ENCODE data around the gene ALS2CL. TPM values are rescaled to one million over a fixed set of nuclear protein-coding genes. Genes with fewer than 3 reads are reported as not detected.

Gene ALS2CL
- total RNA-seq, 4 donors from 2014 or later = 4.8 to 10.4 (median 9.6) TPM

DNA sequence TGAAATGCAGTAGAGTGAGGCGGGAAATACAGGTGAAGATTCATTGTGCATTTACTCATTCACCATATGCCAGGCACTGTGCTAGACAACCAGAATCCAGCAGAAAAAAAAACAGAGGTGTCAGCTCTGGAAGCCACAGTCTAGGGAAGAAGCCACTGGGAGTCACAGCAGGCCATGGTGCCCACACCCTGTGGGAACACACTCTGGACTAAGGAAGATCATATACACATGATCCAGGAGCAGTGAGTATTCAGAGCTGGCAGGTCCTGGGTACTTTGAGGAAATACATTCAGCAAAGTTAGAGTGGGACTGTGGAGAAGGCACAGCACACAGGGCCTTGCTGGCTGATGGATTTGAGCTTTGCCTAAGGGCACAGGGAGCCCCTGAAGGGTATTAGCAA, 66.4 kb downstream of the ALS2CL start:
- 88% methylated on average over 1 of the region's 1 CpG for WGBS, 2 donors (ENCODE audit: low coverage in 1 of 2)
- TF ChIP-seq POLR2A (IDR thresholded peaks at IDR 0.05) = no peak
- TF ChIP-seq POLR2AphosphoS5 (IDR thresholded peaks at IDR 0.05) = no peak
- no peak for TF ChIP-seq EP300 (IDR thresholded peaks at IDR 0.05)
- TF ChIP-seq, protein P1, sequence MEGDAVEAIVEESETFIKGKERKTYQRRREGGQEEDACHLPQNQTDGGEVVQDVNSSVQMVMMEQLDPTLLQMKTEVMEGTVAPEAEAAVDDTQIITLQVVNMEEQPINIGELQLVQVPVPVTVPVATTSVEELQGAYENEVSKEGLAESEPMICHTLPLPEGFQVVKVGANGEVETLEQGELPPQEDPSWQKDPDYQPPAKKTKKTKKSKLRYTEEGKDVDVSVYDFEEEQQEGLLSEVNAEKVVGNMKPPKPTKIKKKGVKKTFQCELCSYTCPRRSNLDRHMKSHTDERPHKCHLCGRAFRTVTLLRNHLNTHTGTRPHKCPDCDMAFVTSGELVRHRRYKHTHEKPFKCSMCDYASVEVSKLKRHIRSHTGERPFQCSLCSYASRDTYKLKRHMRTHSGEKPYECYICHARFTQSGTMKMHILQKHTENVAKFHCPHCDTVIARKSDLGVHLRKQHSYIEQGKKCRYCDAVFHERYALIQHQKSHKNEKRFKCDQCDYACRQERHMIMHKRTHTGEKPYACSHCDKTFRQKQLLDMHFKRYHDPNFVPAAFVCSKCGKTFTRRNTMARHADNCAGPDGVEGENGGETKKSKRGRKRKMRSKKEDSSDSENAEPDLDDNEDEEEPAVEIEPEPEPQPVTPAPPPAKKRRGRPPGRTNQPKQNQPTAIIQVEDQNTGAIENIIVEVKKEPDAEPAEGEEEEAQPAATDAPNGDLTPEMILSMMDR (IDR thresholded peaks at IDR 0.05) = no peak
- H3K36me3 ChIP-seq = no peaks in the 10 kb centered on the region

DNA sequence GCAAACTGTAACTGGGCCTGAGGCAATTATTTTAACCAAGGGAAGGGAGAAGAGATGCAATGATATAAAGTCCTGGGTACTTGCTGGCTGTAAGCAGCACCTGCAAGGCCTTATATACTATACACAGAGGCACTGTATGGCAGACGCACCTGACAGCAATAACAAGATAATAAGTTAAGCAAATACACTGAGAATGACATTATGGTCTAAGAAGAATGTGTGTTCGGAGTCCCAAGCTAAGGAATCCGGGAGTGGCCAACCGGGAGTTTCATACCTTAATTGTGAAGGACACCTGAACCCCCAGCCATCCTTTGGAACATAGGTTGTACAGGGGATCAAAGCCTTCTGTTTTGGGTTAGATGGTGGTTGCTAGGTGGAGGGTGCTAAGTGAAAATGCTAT, 67.4 kb downstream of the ALS2CL start:
- ATAC-seq = no peak
- Histone ChIP-seq H3K27ac (no peak overlapping the region), H3K9me3 (no peaks in the 10 kb centered on the region), H3K27me3 (peaks cover 27% of the 10 kb centered on the region), H3K36me3 (no peaks in the 10 kb centered on the region), H3K4me1 (peaks cover 0 to 21% (median 14%) of the 10 kb centered on the region in 3 donors), H3K4me3 (no peak overlapping the region)
- 86 to 88% methylated on average over 4 of the region's 4 CpGs for WGBS, 2 donors (ENCODE audit: low coverage in 1 of 2)
- TF ChIP-seq, protein P1 (IDR thresholded peaks at IDR 0.05) = no peak
- TF ChIP-seq POLR2AphosphoS5 (IDR thresholded peaks at IDR 0.05) (no peak), EP300 (IDR thresholded peaks at IDR 0.05) (no peak), POLR2A (IDR thresholded peaks at IDR 0.05) (no peak)

More for the DNA sequence above, 66.4 kb downstream of the ALS2CL start:
- Histone ChIP-seq H3K27me3 (peaks cover 27% of the 10 kb centered on the region), H3K4me1 (peaks cover 0 to 21% (median 14%) of the 10 kb centered on the region in 3 donors), H3K27ac (no peak overlapping the region), H3K4me3 (no peak overlapping the region), H3K9me3 (no peaks in the 10 kb centered on the region)
- ATAC-seq = no peak

DNA sequence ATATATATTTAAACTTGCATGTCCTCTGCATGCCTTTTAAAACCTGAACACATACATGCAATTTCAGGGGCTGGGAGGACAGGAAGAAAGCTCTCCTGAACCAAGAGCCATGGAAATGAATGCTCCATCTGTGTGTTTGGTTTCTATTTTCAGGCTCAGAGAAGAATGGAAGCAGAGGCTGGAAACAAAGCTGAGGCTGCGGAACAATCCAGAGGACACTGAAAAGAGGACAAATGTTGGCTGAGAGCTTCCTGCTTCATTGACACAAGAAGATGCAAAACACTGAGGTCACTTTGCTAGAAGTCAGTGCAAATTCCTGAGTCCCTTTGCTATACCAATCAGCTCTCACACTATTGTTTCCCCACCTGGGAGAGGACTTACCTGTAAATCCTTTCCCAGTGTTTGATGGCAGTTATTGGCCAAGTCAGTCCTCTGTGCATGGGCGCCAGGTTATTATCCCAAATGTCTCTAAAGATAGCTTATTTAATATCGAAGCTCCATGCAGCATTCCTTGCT, 68.4 kb downstream of the ALS2CL start:
- Histone ChIP-seq H3K27ac (no peak overlapping the region), H3K9me3 (no peaks in the 10 kb centered on the region), H3K27me3 (peaks cover 29% of the 10 kb centered on the region), H3K4me1 (peaks cover 0 to 16% (median 14%) of the 10 kb centered on the region in 3 donors), H3K4me3 (no peak overlapping the region), H3K36me3 (no peaks in the 10 kb centered on the region)
- 45 to 78% methylated on average over 2 to 3 of the region's 3 CpGs for WGBS, 2 donors (ENCODE audit: low coverage in 1 of 2)
- TF ChIP-seq, protein P1 (IDR thresholded peaks at IDR 0.05) = no peak
- TF ChIP-seq POLR2AphosphoS5 (IDR thresholded peaks at IDR 0.05) = no peak
- no peak for TF ChIP-seq EP300 (IDR thresholded peaks at IDR 0.05)
- TF ChIP-seq POLR2A (IDR thresholded peaks at IDR 0.05) = no peak
- no peak for ATAC-seq

- WGBS, 2 donors (ENCODE audit: low coverage in 1 of 2) = 41 to 61% methylated on average over 2 of the region's 2 CpGs
- Histone ChIP-seq H3K27me3 (peaks cover 34% of the 10 kb centered on the region), H3K4me1 (peaks cover 0 to 11% (median 10%) of the 10 kb centered on the region in 3 donors), H3K9me3 (no peaks in the 10 kb centered on the region), H3K27ac (no peak overlapping the region), H3K4me3 (no peak overlapping the region), H3K36me3 (no peaks in the 10 kb centered on the region)
- no peak for ATAC-seq
- TF ChIP-seq POLR2AphosphoS5 (IDR thresholded peaks at IDR 0.05) = no peak
- TF ChIP-seq, protein P1 (IDR thresholded peaks at IDR 0.05) = no peak
- no peak for TF ChIP-seq EP300 (IDR thresholded peaks at IDR 0.05)
- TF ChIP-seq POLR2A (IDR thresholded peaks at IDR 0.05) = no peak
These were observed 68.9 kb downstream of the ALS2CL start for GRCh38 chr3:46624533-46624932.

All from gastroesophageal sphincter (tissue), 4 donors.